HCT116 (cell line): ENCODE results near the gene MFAP2. TPM values are rescaled to one million over a fixed set of nuclear protein-coding genes. Genes with fewer than 3 reads are reported as not detected.

Source experiments
- ATAC-seq: fragments of 200-7000 bp; cut with Tn5 transposase; 2 replicates; pipeline ENCODE4 v1.9.1; 2020; ENCODE audit warnings: mild to moderate bottlenecking, moderate library complexity
- BruUV-seq: library from RNA; stranded (reverse); fragments of 400-500 nt; replicated peaks from 2 replicates; lab custom pipeline; 2021; lab: Mats Ljungman, UMichigan
- CTCF ChIA-PET: fragments of 300-600 bp; sonication (Branson Sonifier 250); formaldehyde crosslinking; loops from one replicate; lab custom pipeline; 2021; ENCODE audit warnings: antibody characterized with exemption; lab: Charles Lee
- POLR2A ChIA-PET: fragments of 300-600, 350-600 bp; sonication (Branson Sonifier 250); formaldehyde crosslinking; loops from one replicate; lab custom pipeline; 2021; ENCODE audit warnings: antibody characterized with exemption; lab: Charles Lee
- RAD21 ChIA-PET, 2 experiments: fragments of 300-600 bp; sonication (Branson Sonifier 250); formaldehyde crosslinking; loops; one replicate each; lab custom pipeline; 2023; ENCODE audit warnings: low total read pairs in 2 of 2; ENCODE audit not compliant: uncharacterized antibody in 2 of 2, unreplicated experiment in 2 of 2, low non-redundant PET in 1 of 2; lab: Charles Lee
- DNase-seq: peaks from one replicate; pipeline ENCODE4 v3.0.0-alpha.2; 2010; ENCODE audit warnings: low read depth, low spot score
- H2AFZ ChIP-seq: fragments of 200-600 bp; shearing (Covaris generic), sonication (generic); 2 replicates; pipeline ENCODE4 v1.6.1; 2017; ENCODE audit warnings: low read depth, mixed run types, mixed read lengths, antibody characterized with exemption, low read length; ENCODE audit not compliant: poor library complexity, severe bottlenecking
- H3K27ac ChIP-seq: 2 replicates; pipeline ENCODE4 v1.5.1; 2012; ENCODE audit warnings: low read depth, low read length
- H3K27me3 ChIP-seq: fragments of 200-600 bp; sonication (generic); 2 replicates; pipeline ENCODE4 v1.6.1; 2016; ENCODE audit warnings: mixed run types, low read length, mixed read lengths; ENCODE audit not compliant: insufficient read depth
- H3K36me3 ChIP-seq, 2 experiments: fragments of 200-500 bp in 1 of 2; fragments of 200-600 bp in 1 of 2; sonication (Bioruptor generic) in 1 of 2; sonication (generic) in 1 of 2; 2 replicates each; pipeline versions ENCODE4 v1.5.1 to v1.6.1; 2014 to 2016; ENCODE audit warnings: low read length in 2 of 2, inconsistent platforms in 1 of 2, mixed read lengths in 1 of 2, mixed run types in 1 of 2; ENCODE audit not compliant: insufficient read depth in 2 of 2, control insufficient read depth in 1 of 2
- H3K4me1 ChIP-seq, 2 experiments: fragments of 200-600 bp in 1 of 2; sonication (generic) in 1 of 2; 2 replicates each; pipeline versions ENCODE4 v1.5.1 to v1.6.1; 2012 to 2017; ENCODE audit warnings: low read length in 2 of 2, inconsistent platforms in 1 of 2, mild to moderate bottlenecking in 1 of 2, mixed read lengths in 1 of 2, mixed run types in 1 of 2, moderate library complexity in 1 of 2; ENCODE audit not compliant: insufficient read depth in 2 of 2, control insufficient read depth in 1 of 2
- H3K4me2 ChIP-seq: fragments of 200-600 bp; sonication (generic); 2 replicates; pipeline ENCODE4 v1.6.1; 2017; ENCODE audit warnings: mixed run types, low read length, mixed read lengths
- H3K4me3 ChIP-seq, 2 experiments: fragments of 200-600 bp in 1 of 2; sonication (generic) in 1 of 2; replicated peaks in 1 of 2; 2 replicates each; pipeline ENCODE4 v1.5.1; 2011 to 2016; ENCODE audit warnings: low read length in 2 of 2, control low read depth in 1 of 2, low read depth in 1 of 2, mild to moderate bottlenecking in 1 of 2, mixed read lengths in 1 of 2, mixed run types in 1 of 2
- H3K79me2 ChIP-seq: fragments of 200-600 bp; sonication (generic); 2 replicates; pipeline ENCODE4 v1.6.1; 2017; ENCODE audit warnings: mild to moderate bottlenecking, mixed run types, low read length, moderate library complexity, mixed read lengths; ENCODE audit not compliant: insufficient read depth
- H3K9ac ChIP-seq: fragments of 200-600 bp; sonication (generic); 2 replicates; pipeline ENCODE4 v1.6.1; 2016; ENCODE audit warnings: low read length, mixed read lengths
- H3K9me2 ChIP-seq: fragments of 200-600 bp; sonication (generic), shearing (Covaris generic); 2 replicates; pipeline ENCODE4 v1.6.1; 2017; ENCODE audit warnings: mixed run types, mild to moderate bottlenecking, moderate library complexity; ENCODE audit not compliant: insufficient read depth
- H3K9me3 ChIP-seq, 2 experiments: fragments of 200-500 bp in 1 of 2; fragments of 200-600 bp in 1 of 2; sonication (Bioruptor generic) in 1 of 2; sonication (generic) in 1 of 2; 2 replicates each; pipeline ENCODE4 v1.6.1; 2014 to 2017; ENCODE audit warnings: low read length in 2 of 2, mixed read lengths in 2 of 2, inconsistent platforms in 1 of 2, low read depth in 1 of 2, mild to moderate bottlenecking in 1 of 2, mixed run types in 1 of 2, moderate library complexity in 1 of 2; ENCODE audit not compliant: control insufficient read depth in 1 of 2, insufficient read depth in 1 of 2
- H4K20me1 ChIP-seq: fragments of 200-600 bp; sonication (generic), shearing (Covaris generic); 2 replicates; pipeline ENCODE4 v1.6.1; 2017; ENCODE audit warnings: mixed run types, mild to moderate bottlenecking, moderate library complexity; ENCODE audit not compliant: insufficient read depth
- CBX3 ChIP-seq: IDR thresholded peaks from 2 replicates; pipeline ENCODE4 v1.6.1; 2012; ENCODE audit warnings: low read depth
- CEBPB ChIP-seq: IDR thresholded peaks from 2 replicates; pipeline ENCODE4 v1.6.1; 2012; ENCODE audit warnings: low read depth
- EGR1 ChIP-seq: IDR thresholded peaks from 2 replicates; pipeline ENCODE4 v1.6.1; 2012; ENCODE audit warnings: low read depth
- ELF1 ChIP-seq: IDR thresholded peaks from 2 replicates; pipeline ENCODE4 v1.6.1; 2012; ENCODE audit warnings: low read depth, borderline replicate concordance
- EZH2 ChIP-seq: fragments of 200-600 bp; sonication (generic); IDR thresholded peaks from 2 replicates; pipeline ENCODE4 v1.6.1; 2017; ENCODE audit warnings: antibody characterized with exemption, mixed run types
- JUND ChIP-seq: IDR thresholded peaks from 2 replicates; pipeline ENCODE4 v1.6.1; 2012
- MAX ChIP-seq: IDR thresholded peaks from 2 replicates; pipeline ENCODE4 v1.6.1; 2012
- POLR2AphosphoS5 ChIP-seq: IDR thresholded peaks from 2 replicates; pipeline ENCODE4 v1.6.1; 2011; ENCODE audit warnings: mild to moderate bottlenecking, low read depth, low read length, moderate library complexity
- RAD21 ChIP-seq: IDR thresholded peaks from 2 replicates; pipeline ENCODE4 v1.6.1; 2012; ENCODE audit warnings: low read depth, mild to moderate bottlenecking
- REST ChIP-seq: IDR thresholded peaks from 2 replicates; pipeline ENCODE4 v1.6.1; 2012; ENCODE audit warnings: low read depth
- SIN3A ChIP-seq: IDR thresholded peaks from 2 replicates; pipeline ENCODE4 v1.6.1; 2012; ENCODE audit warnings: low read depth
- SP1 ChIP-seq: IDR thresholded peaks from 2 replicates; pipeline ENCODE4 v1.6.1; 2012; ENCODE audit warnings: low read depth
- SRF ChIP-seq: IDR thresholded peaks from 2 replicates; pipeline ENCODE4 v1.6.1; 2012; ENCODE audit warnings: low read depth
- TCF7L2 ChIP-seq: IDR thresholded peaks from 2 replicates; pipeline ENCODE4 v1.7.0; 2011; ENCODE audit warnings: borderline replicate concordance, inconsistent platforms; ENCODE audit not compliant: insufficient read depth, insufficient read length; ENCODE audit errors: extremely low read depth
- YY1 ChIP-seq: IDR thresholded peaks from 2 replicates; pipeline ENCODE4 v1.6.1; 2011; ENCODE audit warnings: low read length, low read depth, moderate library complexity, mild to moderate bottlenecking; ENCODE audit not compliant: insufficient replicate concordance; ENCODE audit errors: extremely low read depth
- ZBTB33 ChIP-seq: IDR thresholded peaks from 2 replicates; pipeline ENCODE4 v1.6.1; 2011; ENCODE audit warnings: mild to moderate bottlenecking, low read length, moderate library complexity; ENCODE audit not compliant: insufficient replicate concordance; ENCODE audit errors: extremely low read depth
- ZFX ChIP-seq: fragments of 450-650 bp; IDR thresholded peaks from 2 replicates; pipeline ENCODE4 v1.6.1; 2017
- ZNF274 ChIP-seq: fragments of 200-500 bp; sonication (Bioruptor generic); IDR thresholded peaks from 2 replicates; pipeline ENCODE4 v1.6.1; 2014; ENCODE audit warnings: mild to moderate bottlenecking, low read depth, low read length, inconsistent platforms
- intact Hi-C: fragments of 100-400 bp; cut with micrococcal nuclease; formaldehyde crosslinking; loops from 2 replicates; pipeline ENCODE4 v1.10.0; 2022
- total RNA-seq: library from RNA; stranded (reverse); gene quantifications from one replicate; pipeline ENCODE4 v1.2.1, GENCODE V29; 2021; ENCODE audit not compliant: unreplicated experiment

MFAP2 gene
- total RNA-seq, 1 experiment from 2014 or later: 63.1 TPM

- no peak overlapping the region for H2AFZ ChIP-seq
- H3K27ac ChIP-seq: no peak overlapping the region
- no peak overlapping the region for H3K9ac ChIP-seq
- no peaks in the 10 kb centered on the region for H3K9me2 ChIP-seq
- H3K36me3 ChIP-seq: peaks cover 0 to 3% of the 10 kb centered on the region in 2 experiments; a peak in 1 of 4 replicates
- peaks cover 19 to 48% of the 10 kb centered on the region in 2 experiments for H3K4me1 ChIP-seq
- no TSS peak for BruUV-seq
- ChIA-PET CTCF (no interaction called here), POLR2A (interaction anchor here (0.7 kb wide), 1 partner anchor 365 kb away, joined by 3 read pairs; no protein-coding TSS in a partner anchor), RAD21 (no interaction called here)
- DNase-seq: no peak
- no peak for TF ChIP-seq YY1
- no peak for TF ChIP-seq SRF
- no peak for TF ChIP-seq ZFX
- no peak for TF ChIP-seq SP1
- no peak for TF ChIP-seq CEBPB
- TF ChIP-seq MAX: no peak
- TF ChIP-seq RAD21: no peak
- no peak for TF ChIP-seq ELF1
- TF ChIP-seq ZNF274: no peak
- TF ChIP-seq REST: no peak
- TF ChIP-seq EZH2: no peak
- no peak for TF ChIP-seq JUND
- TF ChIP-seq EGR1: no peak
- TF ChIP-seq POLR2AphosphoS5: no peak
- TF ChIP-seq CBX3: no peak
- no peak for TF ChIP-seq SIN3A
- TF ChIP-seq ZBTB33: no peak
- no peak for TF ChIP-seq TCF7L2
- H3K27me3 ChIP-seq: no peaks in the 10 kb centered on the region
- no peaks in the 10 kb centered on the region for H4K20me1 ChIP-seq
- H3K4me2 ChIP-seq: no peak overlapping the region
- no peak overlapping the region for H3K4me3 ChIP-seq
- intact Hi-C loops: no loop called here
- peaks cover 21% of the 10 kb centered on the region; the same call in 1 of the 2 replicates for H3K79me2 ChIP-seq
- ATAC-seq: no peak
- no peaks in the 10 kb centered on the region for H3K9me3 ChIP-seq
Measured at GRCh38 chr1:16982902-16983301, 2.5 kb upstream of the MFAP2 start.
